Liver (tissue), 9 donors: ENCODE measurements around the gene PPP1R3G. TPM values are rescaled to one million over a fixed set of nuclear protein-coding genes. Genes with fewer than 3 reads are reported as not detected.

ENCODE experiments used
- DNase-seq: peaks from one replicate; pipeline ENCODE4 v3.0.0-alpha.2; 2017; ENCODE audit warnings: low spot score
- H3K27ac ChIP-seq, 2 donors: one replicate each; pipeline ENCODE4 v1.7.0; 2013; ENCODE audit warnings: inconsistent platforms in 2 of 2, low read length in 2 of 2, control low read depth in 1 of 2, low read depth in 1 of 2, mild to moderate bottlenecking in 1 of 2
- H3K27me3 ChIP-seq, 4 donors: one replicate each; pipeline versions ENCODE4 v1.6.1 to v1.7.0; 2013; ENCODE audit warnings: low read length in 3 of 4, inconsistent platforms in 1 of 4, mild to moderate bottlenecking in 1 of 4, moderate library complexity in 1 of 4; ENCODE audit not compliant: control insufficient read depth in 4 of 4, insufficient read depth in 4 of 4
- H3K36me3 ChIP-seq, 4 donors: one replicate each; pipeline versions ENCODE4 v1.6.1 to v1.7.0; 2013; ENCODE audit warnings: low read length in 3 of 4, mild to moderate bottlenecking in 3 of 4, low read depth in 1 of 4, moderate library complexity in 1 of 4; ENCODE audit not compliant: control insufficient read depth in 4 of 4, insufficient read depth in 3 of 4
- H3K4me1 ChIP-seq, 4 donors: one replicate each; pipeline versions ENCODE4 v1.6.1 to v1.7.0; 2013; ENCODE audit warnings: low read length in 3 of 4, mild to moderate bottlenecking in 3 of 4, moderate library complexity in 1 of 4; ENCODE audit not compliant: control insufficient read depth in 4 of 4, insufficient read depth in 4 of 4
- H3K4me3 ChIP-seq, 3 donors: one replicate each; pipeline versions ENCODE4 v1.6.1 to v1.7.0; 2013; ENCODE audit warnings: low read length in 3 of 3, control low read depth in 1 of 3, low read depth in 1 of 3, mild to moderate bottlenecking in 1 of 3
- H3K9ac ChIP-seq, 2 donors: one replicate each; pipeline ENCODE4 v1.7.0; 2013; ENCODE audit warnings: low read length in 2 of 2, mild to moderate bottlenecking in 2 of 2, moderate library complexity in 2 of 2, control low read depth in 1 of 2, low read depth in 1 of 2
- H3K9me3 ChIP-seq, 4 donors: one replicate each; pipeline versions ENCODE4 v1.6.1 to v1.7.0; 2013; ENCODE audit warnings: low read length in 3 of 4; ENCODE audit not compliant: control insufficient read depth in 4 of 4
- FOXA2 ChIP-seq: IDR thresholded peaks from 2 replicates; pipeline ENCODE4 v1.6.1; 2016; ENCODE audit warnings: antibody characterized with exemption
- JUND ChIP-seq, 2 donors: IDR thresholded peaks; 2 replicates each; pipeline ENCODE4 v1.6.1; 2016; ENCODE audit warnings: antibody characterized with exemption in 2 of 2
- RAD21 ChIP-seq, 2 donors: IDR thresholded peaks; 2 replicates each; pipeline ENCODE4 v1.6.1; 2016; ENCODE audit warnings: antibody characterized with exemption in 2 of 2, mild to moderate bottlenecking in 2 of 2
- TAF1 ChIP-seq: conservative IDR thresholded peaks from 2 replicates; pipeline ENCODE4 v1.6.1; 2016; ENCODE audit warnings: antibody characterized with exemption, mild to moderate bottlenecking
- WGBS: extraction: QIAGEN DNeasy Blood & Tissue Kit; methylation state at CpG from one replicate; pipeline ENCODE4 v1.1.7; 2013; 5-methylcytosine and 5-hydroxymethylcytosine counted together
- polyA plus RNA-seq, 2 donors: library from polyadenylated mRNA; stranded (reverse) in 1 of 2; unstranded in 1 of 2; fragments of 200-250 nt in 1 of 2; fragments of >200 nt in 1 of 2; fragmentation: Nextera tagmentation in 1 of 2; extraction: Ambion mirVana in 1 of 2; gene quantifications; one replicate each; pipeline versions ENCODE4 v1.2.1 to v1.2.3, GENCODE V29; 2013 to 2015
- total RNA-seq, 2 donors: library from RNA; depleted of rRNA; stranded (reverse); fragments of >200 nt; gene quantifications; one replicate each; pipeline ENCODE4 v1.2.3, GENCODE V29; 2014
- TF ChIP-seq, protein P1 (sequence below): IDR thresholded peaks from 2 replicates; pipeline ENCODE4 v1.6.1; 2016; ENCODE audit warnings: antibody characterized with exemption, mild to moderate bottlenecking
- donor health status: healthy.
- donor health status: healthy.
- donor health status: healthy.
- donor health status: healthy.
- donor health status: healthy.

The PPP1R3G gene
- total and polyA plus RNA-seq, 4 donors = 0.25 to 3.0 (median 0.47) TPM

DNA sequence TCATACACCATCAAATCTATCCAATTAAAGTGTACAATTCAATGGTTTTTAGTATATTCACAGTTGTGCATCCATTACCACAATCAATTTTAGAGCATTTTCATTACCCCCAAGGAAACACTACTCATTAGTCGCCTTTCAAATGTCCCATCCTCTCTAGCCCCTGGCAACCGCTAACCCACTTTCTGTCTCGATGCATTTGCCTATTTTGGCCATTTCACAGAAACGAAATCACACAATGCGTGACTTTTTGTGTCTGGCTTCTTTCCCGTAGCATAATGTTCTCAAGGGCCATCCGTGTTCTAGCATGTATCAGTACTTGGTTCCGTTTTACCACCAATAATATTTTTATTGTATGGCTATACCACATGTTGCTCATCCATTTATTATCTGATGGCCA, 51.7 kb downstream of the PPP1R3G start:
- H3K4me3 ChIP-seq = no peak overlapping the region
- H3K9me3 ChIP-seq = no peaks in the 10 kb centered on the region
- 85% methylated on average over 8 of the region's 8 CpGs for WGBS
- H3K27me3 ChIP-seq = no peaks in the 10 kb centered on the region
- no peak for DNase-seq
- no peaks in the 10 kb centered on the region for H3K36me3 ChIP-seq
- H3K27ac ChIP-seq = no peak overlapping the region
- no peak overlapping the region for H3K9ac ChIP-seq
- peaks cover 3 to 11% (median 5%) of the 10 kb centered on the region in 4 donors for H3K4me1 ChIP-seq
- no peak for TF ChIP-seq FOXA2
- no peak for TF ChIP-seq RAD21 (IDR thresholded peaks at IDR 0.05)
- TF ChIP-seq, protein P1, sequence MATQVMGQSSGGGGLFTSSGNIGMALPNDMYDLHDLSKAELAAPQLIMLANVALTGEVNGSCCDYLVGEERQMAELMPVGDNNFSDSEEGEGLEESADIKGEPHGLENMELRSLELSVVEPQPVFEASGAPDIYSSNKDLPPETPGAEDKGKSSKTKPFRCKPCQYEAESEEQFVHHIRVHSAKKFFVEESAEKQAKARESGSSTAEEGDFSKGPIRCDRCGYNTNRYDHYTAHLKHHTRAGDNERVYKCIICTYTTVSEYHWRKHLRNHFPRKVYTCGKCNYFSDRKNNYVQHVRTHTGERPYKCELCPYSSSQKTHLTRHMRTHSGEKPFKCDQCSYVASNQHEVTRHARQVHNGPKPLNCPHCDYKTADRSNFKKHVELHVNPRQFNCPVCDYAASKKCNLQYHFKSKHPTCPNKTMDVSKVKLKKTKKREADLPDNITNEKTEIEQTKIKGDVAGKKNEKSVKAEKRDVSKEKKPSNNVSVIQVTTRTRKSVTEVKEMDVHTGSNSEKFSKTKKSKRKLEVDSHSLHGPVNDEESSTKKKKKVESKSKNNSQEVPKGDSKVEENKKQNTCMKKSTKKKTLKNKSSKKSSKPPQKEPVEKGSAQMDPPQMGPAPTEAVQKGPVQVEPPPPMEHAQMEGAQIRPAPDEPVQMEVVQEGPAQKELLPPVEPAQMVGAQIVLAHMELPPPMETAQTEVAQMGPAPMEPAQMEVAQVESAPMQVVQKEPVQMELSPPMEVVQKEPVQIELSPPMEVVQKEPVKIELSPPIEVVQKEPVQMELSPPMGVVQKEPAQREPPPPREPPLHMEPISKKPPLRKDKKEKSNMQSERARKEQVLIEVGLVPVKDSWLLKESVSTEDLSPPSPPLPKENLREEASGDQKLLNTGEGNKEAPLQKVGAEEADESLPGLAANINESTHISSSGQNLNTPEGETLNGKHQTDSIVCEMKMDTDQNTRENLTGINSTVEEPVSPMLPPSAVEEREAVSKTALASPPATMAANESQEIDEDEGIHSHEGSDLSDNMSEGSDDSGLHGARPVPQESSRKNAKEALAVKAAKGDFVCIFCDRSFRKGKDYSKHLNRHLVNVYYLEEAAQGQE = no peak
- no peak for TF ChIP-seq JUND (IDR thresholded peaks at IDR 0.05)
- TF ChIP-seq TAF1 = no peak

Other genes with a start within 250 kb of the PPP1R3G start
- 1 to 10 TPM; 5.4 to 8.3 TPM for gene RPP40, start 81.3 kb upstream of the PPP1R3G start, total RNA-seq
- gene RPP40, start 81.3 kb upstream of the PPP1R3G start, polyA plus RNA-seq = 1 to 10 TPM; 9.4 to 9.5 TPM
- 1 to 10 TPM; 4.4 to 4.8 TPM for gene LYRM4, start 175.6 kb downstream of the PPP1R3G start, total RNA-seq
- gene LYRM4, start 175.6 kb downstream of the PPP1R3G start, polyA plus RNA-seq = 10 to 100 TPM in 1 of 2 donors, 1 to 10 TPM in 1; 8.2 to 13.1 TPM
- 10 to 100 TPM; 11.2 to 25.9 TPM for gene FARS2, start 176.2 kb downstream of the PPP1R3G start, total RNA-seq
- 10 to 100 TPM in 1 of 2 donors, 1 to 10 TPM in 1; 7.8 to 11.2 TPM for gene FARS2, start 176.2 kb downstream of the PPP1R3G start, polyA plus RNA-seq